Tibial artery (tissue), 4 donors: ENCODE data around the gene AKR1B1.

Experiments
- DNase-seq, 2 donors: peaks; one replicate each; pipeline ENCODE4 v3.0.0-alpha.2; 2019
- H3K27ac ChIP-seq, 2 donors: fragments of 200-600 bp; sonication (generic) in 1 of 2; 1 replicate in 1 of 2; 2 replicates in 1 of 2; pipeline ENCODE4 v1.5.1; 2018 to 2019; ENCODE audit warnings: mild to moderate bottlenecking in 1 of 2
- H3K27me3 ChIP-seq, 2 donors: fragments of 200-600 bp; sonication (generic) in 1 of 2; one replicate each; pipeline versions ENCODE4 v1.5.1 to v1.6.0; 2016 to 2019
- H3K36me3 ChIP-seq, 3 donors: fragments of 200-600 bp; sonication (generic) in 2 of 3; one replicate each; pipeline ENCODE4 v1.5.1; 2016 to 2019; ENCODE audit warnings: mild to moderate bottlenecking in 2 of 3
- H3K4me1 ChIP-seq, 4 donors: fragments of 200-600 bp; sonication (generic) in 2 of 4; 1 replicate in 3 of 4; 2 replicates in 1 of 4; pipeline ENCODE4 v1.5.1; 2016 to 2019
- H3K4me3 ChIP-seq, 2 donors: fragments of 200-600 bp; sonication (generic) in 1 of 2; 1 replicate in 1 of 2; 2 replicates in 1 of 2; pipeline ENCODE4 v1.5.1; 2018 to 2019; ENCODE audit warnings: mild to moderate bottlenecking in 2 of 2
- H3K9me3 ChIP-seq, 3 donors: fragments of 200-600 bp; sonication (generic) in 1 of 3; one replicate each; pipeline ENCODE4 v1.5.1; 2016 to 2019
- CTCF ChIP-seq, 2 experiments: fragments of 200-600 bp in 1 of 2; fragments of 450-650 bp in 1 of 2; IDR thresholded peaks; one replicate each; pipeline ENCODE4 v1.5.1; 2017 to 2019; ENCODE audit warnings: antibody characterized with exemption in 2 of 2, mild to moderate bottlenecking in 1 of 2, moderate library complexity in 1 of 2
- intact Hi-C: fragments of 100-400 bp; cut with DNase I; formaldehyde crosslinking; loops from one replicate; pipeline ENCODE4 v1.15.0; 2023; ENCODE audit warnings: low total_unique reads

Gene AKR1B1

DNA sequence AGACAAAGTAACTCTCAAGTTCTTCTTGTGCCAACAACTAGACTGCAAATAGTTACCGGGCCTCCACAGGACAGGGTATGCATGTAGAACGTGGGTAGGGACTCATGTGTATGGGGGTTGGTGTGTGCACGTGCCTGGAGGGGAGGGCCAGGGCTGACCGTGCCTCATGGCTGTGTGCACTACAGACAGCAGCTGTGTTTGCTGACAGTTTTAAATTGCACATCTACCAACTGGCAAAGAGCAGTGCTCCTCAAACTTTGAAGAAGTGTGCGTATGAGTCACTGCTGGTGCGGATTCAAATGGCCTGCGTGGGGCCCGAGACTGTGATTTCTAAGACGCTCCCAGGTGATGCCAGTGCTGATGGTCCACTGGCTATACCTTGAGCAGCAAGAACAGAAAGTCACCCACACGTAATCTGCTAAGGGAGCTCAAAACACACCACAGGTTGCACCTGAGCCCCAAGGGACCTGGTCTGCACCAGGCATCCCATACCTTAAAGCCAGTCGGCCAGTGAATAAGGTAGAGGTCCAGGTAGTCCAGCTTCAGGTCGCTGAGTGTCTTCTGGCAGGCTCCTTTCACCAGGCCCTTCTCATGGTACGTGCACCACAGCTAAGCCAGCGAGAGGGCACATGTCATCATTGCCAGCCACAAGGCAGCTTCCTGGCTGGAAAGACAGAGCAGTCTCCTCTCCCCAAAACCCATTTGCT, 8.5 kb downstream of the AKR1B1 start:
- H3K27ac ChIP-seq = no peak overlapping the region
- intact Hi-C loops = no loop called here
- peaks cover 0 to 3% (median 0%) of the 10 kb centered on the region in 4 donors for H3K4me1 ChIP-seq
- H3K36me3 ChIP-seq = peaks cover 57 to 63% (median 58%) of the 10 kb centered on the region in 3 donors
- H3K27me3 ChIP-seq = no peaks in the 10 kb centered on the region
- no peak for TF ChIP-seq CTCF (IDR thresholded peaks at IDR 0.05)
- no peaks in the 10 kb centered on the region for H3K9me3 ChIP-seq
- H3K4me3 ChIP-seq = no peak overlapping the region
- DNase-seq = no peak

DNA sequence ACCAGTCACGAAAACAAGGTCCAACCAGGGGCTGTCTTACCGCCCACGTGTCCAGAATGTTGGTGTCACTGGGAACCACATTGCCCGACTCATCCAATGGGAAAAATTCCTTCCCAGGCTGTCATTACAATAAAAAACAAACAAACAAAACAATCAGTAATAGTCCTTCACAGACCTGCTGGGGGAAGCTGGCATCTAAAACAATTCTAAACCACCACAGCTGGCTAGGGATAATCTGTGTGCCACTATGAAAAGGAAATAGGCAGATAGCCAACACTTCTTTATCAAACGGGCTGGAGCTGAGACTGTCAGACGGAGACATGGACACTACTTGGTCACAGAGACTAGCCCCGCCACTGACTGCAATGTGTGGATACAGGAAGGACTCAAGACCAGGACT, 9.2 kb downstream of the AKR1B1 start:
- peaks cover 0 to 2% (median 0%) of the 10 kb centered on the region in 4 donors for H3K4me1 ChIP-seq

DNA sequence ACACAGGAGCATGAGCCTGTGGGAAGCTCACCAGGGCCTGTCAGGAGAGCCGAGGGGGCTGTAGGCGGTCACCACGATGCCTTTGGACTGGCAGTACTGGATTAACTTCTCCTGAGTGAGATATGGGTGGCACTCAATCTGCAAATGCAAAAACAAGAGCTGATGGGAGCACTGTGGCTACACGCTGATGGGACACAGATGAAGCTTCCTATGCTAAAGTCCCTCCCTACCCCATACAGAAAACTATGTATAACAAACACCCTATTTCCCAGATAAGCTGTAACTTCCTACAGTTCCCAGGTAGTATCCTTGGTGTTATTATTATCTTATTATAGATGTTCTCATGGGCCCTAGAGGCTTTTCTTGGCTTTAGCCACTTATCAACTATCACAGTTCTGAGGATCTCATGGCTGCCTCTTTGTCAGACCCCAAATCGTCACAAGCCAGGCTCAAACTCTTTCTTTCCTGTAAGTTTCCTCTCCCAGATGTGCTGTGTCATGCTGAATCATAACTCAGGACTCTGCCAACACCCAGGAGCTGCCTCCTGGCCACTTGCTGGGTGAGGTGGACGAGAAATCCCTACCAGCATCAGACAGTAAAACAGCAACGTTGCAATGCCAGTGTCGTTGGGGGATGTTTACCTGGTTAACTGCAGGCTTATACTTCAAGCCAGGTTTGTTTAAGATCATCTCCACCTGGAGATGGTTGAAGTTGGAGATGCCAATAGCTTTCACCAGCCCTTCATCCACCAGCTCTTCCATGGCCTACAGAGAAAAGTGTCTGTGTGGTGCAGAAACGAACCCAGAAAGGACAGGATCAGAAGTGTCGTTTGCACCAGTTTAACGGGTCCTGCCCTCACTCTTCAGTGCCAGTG, 10.3 kb downstream of the AKR1B1 start:
- no peak for TF ChIP-seq CTCF (IDR thresholded peaks at IDR 0.05)
- peaks cover 73 to 82% (median 75%) of the 10 kb centered on the region in 3 donors for H3K36me3 ChIP-seq
- H3K27me3 ChIP-seq = no peaks in the 10 kb centered on the region
- no peaks in the 10 kb centered on the region for H3K4me1 ChIP-seq
- H3K27ac ChIP-seq = no peak overlapping the region
- intact Hi-C loops = loop anchor here (5.0 to 10.0 kb wide), 2 partner anchors 56 to 154 kb away; no protein-coding TSS in a partner anchor
- no peaks in the 10 kb centered on the region for H3K9me3 ChIP-seq
- no peak overlapping the region for H3K4me3 ChIP-seq
- no peak for DNase-seq

More for the DNA sequence above, 9.2 kb downstream of the AKR1B1 start:
- DNase-seq = no peak
- H3K36me3 ChIP-seq = peaks cover 64 to 71% (median 65%) of the 10 kb centered on the region in 3 donors
- no peaks in the 10 kb centered on the region for H3K9me3 ChIP-seq
- H3K27ac ChIP-seq = no peak overlapping the region
- intact Hi-C loops = loop anchor here (5.0 to 10.0 kb wide), 2 partner anchors 55 to 153 kb away; no protein-coding TSS in a partner anchor
- TF ChIP-seq CTCF (IDR thresholded peaks at IDR 0.05) = no peak
- H3K27me3 ChIP-seq = no peaks in the 10 kb centered on the region
- no peak overlapping the region for H3K4me3 ChIP-seq

DNA sequence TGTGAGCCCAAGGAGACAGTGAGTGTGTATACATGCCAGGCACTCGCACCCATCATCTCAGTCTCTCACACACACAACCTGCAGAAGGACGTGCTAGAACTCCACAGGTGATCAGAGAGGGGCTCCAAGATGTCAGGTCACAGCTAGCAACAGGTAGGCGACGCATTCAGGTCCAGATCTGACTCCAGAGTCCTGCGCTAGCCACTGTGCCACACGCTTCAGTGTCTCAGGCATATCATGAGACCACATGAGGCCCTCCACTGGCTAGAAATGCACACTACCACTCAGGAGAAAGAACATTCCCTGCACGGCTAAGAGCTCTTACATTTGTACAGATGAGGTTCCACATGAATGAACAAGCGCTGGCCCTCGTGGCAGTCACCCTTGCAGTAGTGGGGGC, 11.5 kb downstream of the AKR1B1 start:
- no peaks in the 10 kb centered on the region for H3K4me1 ChIP-seq
- H3K27ac ChIP-seq = no peak overlapping the region
- H3K36me3 ChIP-seq = peaks cover 81 to 94% (median 87%) of the 10 kb centered on the region in 3 donors
- no peak overlapping the region for H3K4me3 ChIP-seq
- intact Hi-C loops = loop anchor here (5.0 to 10.0 kb wide), 2 partner anchors 57 to 155 kb away; no protein-coding TSS in a partner anchor
- no peak for TF ChIP-seq CTCF (IDR thresholded peaks at IDR 0.05)
- H3K9me3 ChIP-seq = no peaks in the 10 kb centered on the region
- DNase-seq = no peak
- no peaks in the 10 kb centered on the region for H3K27me3 ChIP-seq

DNA sequence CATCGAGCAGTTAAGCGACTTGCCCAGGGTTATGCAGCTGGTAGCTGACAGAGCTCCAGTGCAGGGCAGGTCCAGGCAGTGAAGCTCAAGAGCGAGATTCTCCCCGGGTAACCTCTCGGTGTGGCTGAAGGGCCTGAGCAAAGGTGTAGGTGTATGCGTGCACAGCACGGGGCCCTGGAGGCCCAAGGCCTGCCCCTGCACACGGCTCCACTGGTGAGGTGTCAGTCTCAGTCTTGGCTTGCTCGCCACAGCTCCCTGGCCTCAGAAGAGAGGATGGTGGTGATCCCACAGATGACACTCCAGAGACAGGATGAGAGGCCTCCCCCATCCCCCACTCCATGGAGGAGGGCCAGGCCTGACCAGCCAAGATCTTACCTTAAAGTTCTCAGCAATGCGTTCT, 12.0 kb downstream of the AKR1B1 start:
- no peak for DNase-seq
- Histone ChIP-seq H3K4me1 (no peaks in the 10 kb centered on the region), H3K27ac (no peak overlapping the region), H3K4me3 (no peak overlapping the region), H3K9me3 (no peaks in the 10 kb centered on the region), H3K27me3 (no peaks in the 10 kb centered on the region), H3K36me3 (peaks cover 85 to 98% (median 92%) of the 10 kb centered on the region in 3 donors)
- TF ChIP-seq CTCF (IDR thresholded peaks at IDR 0.05) = no peak
- intact Hi-C loops = loop anchor here (5.0 to 10.0 kb wide), 2 partner anchors 58 to 155 kb away; no protein-coding TSS in a partner anchor
